ENCODE results near the gene PTBP1. TPM values are rescaled to one million over a fixed set of nuclear protein-coding genes. Genes with fewer than 3 reads are reported as not detected.

The PTBP1 gene
- total RNA-seq, 1 donor from 2014 or later = 417 TPM

DNA sequence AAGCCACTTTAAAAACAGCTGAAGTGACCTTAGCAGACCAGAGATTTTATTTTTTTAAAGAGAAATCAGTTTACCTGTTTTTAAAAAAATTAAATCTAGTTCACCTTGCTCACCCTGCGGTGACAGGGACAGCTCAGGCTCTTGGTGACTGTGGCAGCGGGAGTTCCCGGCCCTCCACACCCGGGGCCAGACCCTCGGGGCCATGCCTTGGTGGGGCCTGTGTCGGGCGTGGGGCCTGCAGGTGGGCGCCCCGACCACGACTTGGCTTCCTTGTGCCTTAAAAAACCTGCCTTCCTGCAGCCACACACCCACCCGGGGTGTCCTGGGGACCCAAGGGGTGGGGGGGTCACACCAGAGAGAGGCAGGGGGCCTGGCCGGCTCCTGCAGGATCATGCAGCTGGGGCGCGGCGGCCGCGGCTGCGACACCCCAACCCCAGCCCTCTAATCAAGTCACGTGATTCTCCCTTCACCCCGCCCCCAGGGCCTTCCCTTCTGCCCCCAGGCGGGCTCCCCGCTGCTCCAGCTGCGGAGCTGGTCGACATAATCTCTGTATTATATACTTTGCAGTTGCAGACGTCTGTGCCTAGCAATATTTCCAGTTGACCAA, 13.7 kb downstream of the PTBP1 start:
- no peaks in the 10 kb centered on the region for H3K9me3 Mint-ChIP-seq
- no peaks in the 10 kb centered on the region for H3K4me1 Mint-ChIP-seq
- TF ChIP-seq, protein P1, sequence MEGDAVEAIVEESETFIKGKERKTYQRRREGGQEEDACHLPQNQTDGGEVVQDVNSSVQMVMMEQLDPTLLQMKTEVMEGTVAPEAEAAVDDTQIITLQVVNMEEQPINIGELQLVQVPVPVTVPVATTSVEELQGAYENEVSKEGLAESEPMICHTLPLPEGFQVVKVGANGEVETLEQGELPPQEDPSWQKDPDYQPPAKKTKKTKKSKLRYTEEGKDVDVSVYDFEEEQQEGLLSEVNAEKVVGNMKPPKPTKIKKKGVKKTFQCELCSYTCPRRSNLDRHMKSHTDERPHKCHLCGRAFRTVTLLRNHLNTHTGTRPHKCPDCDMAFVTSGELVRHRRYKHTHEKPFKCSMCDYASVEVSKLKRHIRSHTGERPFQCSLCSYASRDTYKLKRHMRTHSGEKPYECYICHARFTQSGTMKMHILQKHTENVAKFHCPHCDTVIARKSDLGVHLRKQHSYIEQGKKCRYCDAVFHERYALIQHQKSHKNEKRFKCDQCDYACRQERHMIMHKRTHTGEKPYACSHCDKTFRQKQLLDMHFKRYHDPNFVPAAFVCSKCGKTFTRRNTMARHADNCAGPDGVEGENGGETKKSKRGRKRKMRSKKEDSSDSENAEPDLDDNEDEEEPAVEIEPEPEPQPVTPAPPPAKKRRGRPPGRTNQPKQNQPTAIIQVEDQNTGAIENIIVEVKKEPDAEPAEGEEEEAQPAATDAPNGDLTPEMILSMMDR (IDR thresholded peaks at IDR 0.05) = no peak
- no peaks in the 10 kb centered on the region for H3K27me3 Mint-ChIP-seq
- H3K4me3 Mint-ChIP-seq = no peak overlapping the region
- ATAC-seq (ENCODE audit: low read depth) (no peak), DNase-seq (no peak)
- H3K27ac Mint-ChIP-seq = no peak overlapping the region
- H3K36me3 Mint-ChIP-seq (ENCODE audit: low read depth) = peaks cover 60% of the 10 kb centered on the region
- CTCF ChIA-PET = no interaction called here
- POLR2A ChIA-PET = no interaction called here
- intact Hi-C loops (cut with micrococcal nuclease) = no loop called here

DNA sequence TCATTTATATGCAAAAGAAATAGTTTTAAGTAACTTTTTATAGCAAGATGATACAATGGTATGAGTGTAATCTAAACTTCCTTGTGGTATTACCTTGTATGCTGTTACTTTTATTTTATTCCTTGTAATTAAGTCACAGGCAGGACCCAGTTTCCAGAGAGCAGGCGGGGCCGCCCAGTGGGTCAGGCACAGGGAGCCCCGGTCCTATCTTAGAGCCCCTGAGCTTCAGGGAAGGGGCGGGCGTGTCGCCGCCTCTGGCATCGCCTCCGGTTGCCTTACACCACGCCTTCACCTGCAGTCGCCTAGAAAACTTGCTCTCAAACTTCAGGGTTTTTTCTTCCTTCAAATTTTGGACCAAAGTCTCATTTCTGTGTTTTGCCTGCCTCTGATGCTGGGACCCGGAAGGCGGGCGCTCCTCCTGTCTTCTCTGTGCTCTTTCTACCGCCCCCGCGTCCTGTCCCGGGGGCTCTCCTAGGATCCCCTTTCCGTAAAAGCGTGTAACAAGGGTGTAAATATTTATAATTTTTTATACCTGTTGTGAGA, 14.3 kb downstream of the PTBP1 start:
- Mint-ChIP-seq H3K9me3 (peaks cover 2% of the 10 kb centered on the region), H3K4me3 (no peak overlapping the region), H3K4me1 (no peaks in the 10 kb centered on the region), H3K27me3 (no peaks in the 10 kb centered on the region), H3K27ac (no peak overlapping the region), H3K36me3 (ENCODE audit: low read depth) (peaks cover 62% of the 10 kb centered on the region)
- DNase-seq = no peak
- ChIA-PET POLR2A (no interaction called here), CTCF (no interaction called here)
- TF ChIP-seq, protein P1 (IDR thresholded peaks at IDR 0.05) = no peak
- ATAC-seq (ENCODE audit: low read depth) = no peak
- intact Hi-C loops (cut with micrococcal nuclease) = no loop called here

DNA sequence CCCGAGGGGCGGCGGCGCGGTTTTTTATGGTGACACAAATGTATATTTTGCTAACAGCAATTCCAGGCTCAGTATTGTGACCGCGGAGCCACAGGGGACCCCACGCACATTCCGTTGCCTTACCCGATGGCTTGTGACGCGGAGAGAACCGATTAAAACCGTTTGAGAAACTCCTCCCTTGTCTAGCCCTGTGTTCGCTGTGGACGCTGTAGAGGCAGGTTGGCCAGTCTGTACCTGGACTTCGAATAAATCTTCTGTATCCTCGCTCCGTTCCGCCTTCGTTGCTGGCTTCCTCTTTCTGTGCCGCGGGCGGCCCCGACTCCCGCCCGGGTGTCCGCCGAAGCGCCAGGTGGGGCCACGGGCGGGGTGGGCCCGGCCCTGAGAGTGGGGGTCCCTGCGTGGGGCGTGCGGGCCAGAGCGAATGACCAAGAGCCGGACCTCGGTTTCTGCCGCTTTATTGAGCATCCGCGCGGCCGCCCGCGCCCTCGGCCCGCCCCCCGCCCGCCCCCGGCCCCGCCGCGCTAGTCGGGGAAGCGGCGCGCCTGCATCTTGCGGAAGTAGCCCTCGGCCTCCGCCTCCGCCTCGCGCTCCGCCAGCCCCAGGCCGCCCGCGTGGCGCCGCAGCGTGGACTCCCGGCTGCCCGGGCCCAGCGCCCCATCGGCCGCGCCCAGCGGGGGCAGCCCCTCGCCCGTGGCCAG, 14.9 kb downstream of the PTBP1 start:
- TF ChIP-seq, protein P1 (IDR thresholded peaks at IDR 0.05) = no peak
- Mint-ChIP-seq H3K9me3 (peaks cover 4% of the 10 kb centered on the region), H3K4me3 (no peak overlapping the region), H3K27ac (no peak overlapping the region), H3K36me3 (ENCODE audit: low read depth) (peaks cover 56% of the 10 kb centered on the region), H3K4me1 (no peaks in the 10 kb centered on the region), H3K27me3 (no peaks in the 10 kb centered on the region)
- DNase-seq = no peak
- ChIA-PET CTCF (no interaction called here), POLR2A (no interaction called here)
- ATAC-seq (ENCODE audit: low read depth) = no peak
- intact Hi-C loops (cut with micrococcal nuclease) = no loop called here

DNA sequence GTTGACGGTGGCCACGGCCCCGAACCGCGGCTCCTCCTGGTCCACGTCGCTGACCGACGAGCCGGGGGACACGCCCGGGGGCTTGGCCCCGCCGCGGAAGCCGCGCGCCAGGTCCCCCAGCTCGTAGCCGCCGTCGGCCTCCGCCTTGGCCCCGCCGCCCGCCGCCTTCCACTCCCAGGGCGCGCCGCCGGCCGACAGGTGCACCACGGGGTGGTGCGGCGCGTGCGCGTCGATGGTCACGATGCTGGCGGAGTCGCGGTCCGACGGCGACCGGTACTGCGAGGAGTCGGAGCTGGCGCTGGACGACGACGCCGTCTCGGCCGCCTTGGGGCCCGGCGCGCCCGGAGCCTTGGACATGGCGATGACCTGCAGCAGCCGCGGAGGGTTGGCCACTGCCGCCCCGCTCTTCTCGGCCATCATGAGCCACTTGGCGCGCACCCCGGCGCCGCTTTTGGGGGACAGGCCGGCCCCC, 15.5 kb downstream of the PTBP1 start:
- ChIA-PET CTCF (no interaction called here), POLR2A (no interaction called here)
- H3K9me3 Mint-ChIP-seq = peaks cover 4% of the 10 kb centered on the region
- peaks cover 50% of the 10 kb centered on the region for H3K36me3 Mint-ChIP-seq (ENCODE audit: low read depth)
- no peaks in the 10 kb centered on the region for H3K27me3 Mint-ChIP-seq
- H3K4me3 Mint-ChIP-seq = no peak overlapping the region
- TF ChIP-seq, protein P1 (IDR thresholded peaks at IDR 0.05) = no peak
- DNase-seq (no peak), ATAC-seq (ENCODE audit: low read depth) (no peak)
- no peak overlapping the region for H3K27ac Mint-ChIP-seq
- H3K4me1 Mint-ChIP-seq = no peaks in the 10 kb centered on the region
- intact Hi-C loops (cut with micrococcal nuclease) = no loop called here
